MM.1S (cell line): ENCODE results near the gene PADI3.

Experiments
- DNase-seq: peaks from one replicate; pipeline ENCODE4 v3.0.0-alpha.2; 2015
- H2AFZ ChIP-seq: fragments of 300-600 bp; sonication (generic); 2 replicates; pipeline ENCODE4 v1.6.0; 2016; ENCODE audit warnings: antibody characterized with exemption, low read length
- H3F3A ChIP-seq: fragments of 300-600 bp; sonication (generic); 2 replicates; pipeline ENCODE4 v1.6.1; 2016; ENCODE audit warnings: mild to moderate bottlenecking, antibody characterized with exemption, low read length, moderate library complexity, mixed read lengths; ENCODE audit not compliant: insufficient read depth
- H3K27ac ChIP-seq: fragments of 300-600 bp; sonication (generic); 2 replicates; pipeline ENCODE4 v1.5.1; 2016; ENCODE audit warnings: mild to moderate bottlenecking, low read length
- H3K27me3 ChIP-seq: fragments of 300-600 bp; sonication (generic); replicated peaks from 2 replicates; pipeline ENCODE4 v1.6.0; 2016; ENCODE audit warnings: low read length; ENCODE audit not compliant: insufficient read depth
- H3K36me3 ChIP-seq: fragments of 300-600 bp; sonication (generic); replicated peaks from 2 replicates; pipeline ENCODE4 v1.6.1; 2016; ENCODE audit warnings: mild to moderate bottlenecking, low read length, mixed read lengths; ENCODE audit not compliant: insufficient read depth
- H3K4me1 ChIP-seq: fragments of 300-600 bp; sonication (generic); 2 replicates; pipeline ENCODE4 v1.6.1; 2016; ENCODE audit warnings: low read length, mixed read lengths
- H3K4me2 ChIP-seq: fragments of 300-600 bp; sonication (generic); 2 replicates; pipeline ENCODE4 v1.6.0; 2016; ENCODE audit warnings: low read depth, low read length
- H3K4me3 ChIP-seq: fragments of 300-600 bp; sonication (generic); 2 replicates; pipeline ENCODE4 v1.5.1; 2016; ENCODE audit warnings: low read length, mixed read lengths
- H3K79me2 ChIP-seq: fragments of 300-600 bp; sonication (generic); 2 replicates; pipeline ENCODE4 v1.6.1; 2016; ENCODE audit warnings: mixed run types, low read length, mixed read lengths
- H3K9ac ChIP-seq: fragments of 300-600 bp; sonication (generic); 2 replicates; pipeline ENCODE4 v1.6.1; 2016; ENCODE audit warnings: low read length, mixed read lengths
- H3K9me2 ChIP-seq: fragments of 300-600 bp; sonication (generic); replicated peaks from 2 replicates; pipeline ENCODE4 v1.6.1; 2016; ENCODE audit warnings: mild to moderate bottlenecking, low read length, mixed read lengths; ENCODE audit not compliant: insufficient read depth
- H3K9me3 ChIP-seq: fragments of 300-600 bp; sonication (generic); replicated peaks from 2 replicates; pipeline ENCODE4 v1.6.1; 2016; ENCODE audit warnings: mild to moderate bottlenecking, low read length, mixed read lengths; ENCODE audit not compliant: insufficient read depth
- H4K20me1 ChIP-seq: fragments of 300-600 bp; sonication (generic); 2 replicates; pipeline ENCODE4 v1.6.1; 2016; ENCODE audit warnings: mild to moderate bottlenecking, low read length, moderate library complexity, mixed read lengths; ENCODE audit not compliant: insufficient read depth
- EZH2 ChIP-seq: fragments of 300-600 bp; sonication (generic); optimal IDR thresholded peaks from 2 replicates; pipeline ENCODE3; 2017; ENCODE audit warnings: low read depth, mild to moderate bottlenecking, antibody characterized with exemption, low read length, mixed read lengths
- EZH2phosphoT487 ChIP-seq: fragments of 300-600 bp; sonication (generic); IDR thresholded peaks from 2 replicates; pipeline ENCODE4 v1.6.1; 2018; ENCODE audit warnings: antibody characterized with exemption, low read length
- TF ChIP-seq, protein P1 (sequence below): fragments of 300-600 bp; sonication (generic); IDR thresholded peaks from 2 replicates; pipeline ENCODE4 v1.5.1; 2016; ENCODE audit warnings: antibody characterized with exemption, low read length, mixed read lengths

The PADI3 gene

DNA sequence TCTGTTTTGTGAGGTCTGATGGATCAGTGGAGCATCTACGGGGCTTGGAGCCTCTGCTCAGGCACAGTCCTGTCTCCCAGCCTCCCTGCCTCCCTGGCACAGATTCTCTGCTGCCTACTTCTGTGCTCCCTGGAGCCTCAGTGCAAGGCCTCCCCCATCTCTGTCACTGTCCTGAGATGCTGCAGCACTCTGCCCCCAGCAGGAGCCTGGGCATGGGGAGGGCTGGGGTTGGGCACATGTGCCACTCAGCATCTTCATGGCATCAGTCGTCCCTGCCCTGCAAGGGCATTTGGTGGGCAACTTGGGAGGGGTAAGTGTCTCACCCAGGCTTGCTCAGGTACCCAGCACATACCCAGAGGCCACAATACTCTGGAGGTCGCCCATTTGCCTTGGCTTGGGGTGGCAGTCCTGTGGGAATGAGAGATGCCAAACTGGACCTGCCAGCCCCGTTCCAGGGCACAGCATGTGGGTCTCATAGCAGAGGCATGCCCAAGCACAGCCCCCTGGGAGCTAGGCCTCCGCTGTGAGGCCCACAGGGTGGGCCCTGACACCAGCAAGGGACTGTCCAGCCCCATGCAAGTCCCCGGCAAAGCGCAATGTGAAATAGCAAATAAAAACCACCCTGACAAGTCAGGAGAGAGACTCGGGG, 28.7 kb downstream of the PADI3 start:
- DNase-seq, result no peak
- H3K9ac ChIP-seq, result no peak overlapping the region
- H3K79me2 ChIP-seq, result no peaks in the 10 kb centered on the region
- H3F3A ChIP-seq, result no peaks in the 10 kb centered on the region
- H4K20me1 ChIP-seq, result no peaks in the 10 kb centered on the region
- peaks cover 98% of the 10 kb centered on the region for H3K27me3 ChIP-seq
- no peaks in the 10 kb centered on the region for H3K4me1 ChIP-seq
- no peak overlapping the region for H3K4me3 ChIP-seq
- no peaks in the 10 kb centered on the region for H3K9me3 ChIP-seq
- no peak overlapping the region for H3K27ac ChIP-seq
- TF ChIP-seq EZH2phosphoT487 (no peak), EZH2 (no peak)
- TF ChIP-seq, protein P1, sequence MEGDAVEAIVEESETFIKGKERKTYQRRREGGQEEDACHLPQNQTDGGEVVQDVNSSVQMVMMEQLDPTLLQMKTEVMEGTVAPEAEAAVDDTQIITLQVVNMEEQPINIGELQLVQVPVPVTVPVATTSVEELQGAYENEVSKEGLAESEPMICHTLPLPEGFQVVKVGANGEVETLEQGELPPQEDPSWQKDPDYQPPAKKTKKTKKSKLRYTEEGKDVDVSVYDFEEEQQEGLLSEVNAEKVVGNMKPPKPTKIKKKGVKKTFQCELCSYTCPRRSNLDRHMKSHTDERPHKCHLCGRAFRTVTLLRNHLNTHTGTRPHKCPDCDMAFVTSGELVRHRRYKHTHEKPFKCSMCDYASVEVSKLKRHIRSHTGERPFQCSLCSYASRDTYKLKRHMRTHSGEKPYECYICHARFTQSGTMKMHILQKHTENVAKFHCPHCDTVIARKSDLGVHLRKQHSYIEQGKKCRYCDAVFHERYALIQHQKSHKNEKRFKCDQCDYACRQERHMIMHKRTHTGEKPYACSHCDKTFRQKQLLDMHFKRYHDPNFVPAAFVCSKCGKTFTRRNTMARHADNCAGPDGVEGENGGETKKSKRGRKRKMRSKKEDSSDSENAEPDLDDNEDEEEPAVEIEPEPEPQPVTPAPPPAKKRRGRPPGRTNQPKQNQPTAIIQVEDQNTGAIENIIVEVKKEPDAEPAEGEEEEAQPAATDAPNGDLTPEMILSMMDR, result no peak
- H2AFZ ChIP-seq, result no peak overlapping the region
- no peaks in the 10 kb centered on the region for H3K36me3 ChIP-seq
- H3K4me2 ChIP-seq, result no peak overlapping the region
- no peaks in the 10 kb centered on the region for H3K9me2 ChIP-seq

- H3K4me2 ChIP-seq, result no peak overlapping the region
- no peaks in the 10 kb centered on the region for H3K4me1 ChIP-seq
- H3K27ac ChIP-seq, result no peak overlapping the region
These were observed 30.3 kb downstream of the PADI3 start for GRCh38 chr1:17278996-17279830.

DNA sequence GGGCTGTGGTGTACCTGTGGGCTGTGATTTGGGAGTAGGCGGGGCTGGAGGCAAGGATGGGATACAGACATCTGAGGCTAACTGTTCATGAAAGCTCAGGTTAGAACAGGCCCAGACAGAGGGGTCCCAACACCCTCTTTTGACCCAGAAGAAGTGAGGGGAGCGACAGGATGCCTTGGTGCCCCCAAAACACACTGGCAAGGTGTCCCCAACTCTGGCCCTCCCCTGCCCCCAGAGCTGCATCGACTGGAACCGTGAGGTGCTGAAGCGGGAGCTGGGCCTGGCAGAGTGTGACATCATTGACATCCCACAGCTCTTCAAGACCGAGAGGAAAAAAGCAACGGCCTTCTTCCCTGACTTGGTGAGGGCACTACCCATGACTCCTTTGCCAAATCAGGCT, 31.5 kb downstream of the PADI3 start:
- Histone ChIP-seq H3K4me2 (no peak overlapping the region), H3K27me3 (peaks cover 99% of the 10 kb centered on the region), H3K9ac (no peak overlapping the region), H3K4me1 (no peaks in the 10 kb centered on the region), H4K20me1 (no peaks in the 10 kb centered on the region), H3F3A (no peaks in the 10 kb centered on the region), H3K4me3 (no peak overlapping the region), H3K79me2 (no peaks in the 10 kb centered on the region), H3K9me2 (no peaks in the 10 kb centered on the region), H2AFZ (no peak overlapping the region), H3K9me3 (no peaks in the 10 kb centered on the region), H3K27ac (no peak overlapping the region), H3K36me3 (no peaks in the 10 kb centered on the region)
- TF ChIP-seq, protein P1, result no peak
- TF ChIP-seq EZH2 (no peak), EZH2phosphoT487 (no peak)
- DNase-seq, result no peak

More at GRCh38 chr1:17278996-17279830, 30.3 kb downstream of the PADI3 start:
- H3K9me3 ChIP-seq, result no peaks in the 10 kb centered on the region
- DNase-seq, result no peak
- TF ChIP-seq EZH2 (no peak), EZH2phosphoT487 (no peak)
- TF ChIP-seq, protein P1, result no peak
- H3F3A ChIP-seq, result no peaks in the 10 kb centered on the region
- H3K9me2 ChIP-seq, result no peaks in the 10 kb centered on the region
- no peak overlapping the region for H3K9ac ChIP-seq
- H4K20me1 ChIP-seq, result no peaks in the 10 kb centered on the region
- H2AFZ ChIP-seq, result no peak overlapping the region
- H3K4me3 ChIP-seq, result no peak overlapping the region
- H3K27me3 ChIP-seq, result peaks cover 98% of the 10 kb centered on the region
- H3K36me3 ChIP-seq, result no peaks in the 10 kb centered on the region
- no peaks in the 10 kb centered on the region for H3K79me2 ChIP-seq
